MM.1S (cell line): Measurements from ENCODE around the gene RET.

Source experiments
- DNase-seq: peaks from one replicate; pipeline ENCODE4 v3.0.0-alpha.2; 2015
- H2AFZ ChIP-seq: fragments of 300-600 bp; sonication (generic); 2 replicates; pipeline ENCODE4 v1.6.0; 2016; ENCODE audit warnings: antibody characterized with exemption, low read length
- H3F3A ChIP-seq: fragments of 300-600 bp; sonication (generic); 2 replicates; pipeline ENCODE4 v1.6.1; 2016; ENCODE audit warnings: mild to moderate bottlenecking, antibody characterized with exemption, low read length, moderate library complexity, mixed read lengths; ENCODE audit not compliant: insufficient read depth
- H3K27ac ChIP-seq: fragments of 300-600 bp; sonication (generic); 2 replicates; pipeline ENCODE4 v1.5.1; 2016; ENCODE audit warnings: mild to moderate bottlenecking, low read length
- H3K27me3 ChIP-seq: fragments of 300-600 bp; sonication (generic); replicated peaks from 2 replicates; pipeline ENCODE4 v1.6.0; 2016; ENCODE audit warnings: low read length; ENCODE audit not compliant: insufficient read depth
- H3K36me3 ChIP-seq: fragments of 300-600 bp; sonication (generic); replicated peaks from 2 replicates; pipeline ENCODE4 v1.6.1; 2016; ENCODE audit warnings: mild to moderate bottlenecking, low read length, mixed read lengths; ENCODE audit not compliant: insufficient read depth
- H3K4me1 ChIP-seq: fragments of 300-600 bp; sonication (generic); 2 replicates; pipeline ENCODE4 v1.6.1; 2016; ENCODE audit warnings: low read length, mixed read lengths
- H3K4me2 ChIP-seq: fragments of 300-600 bp; sonication (generic); 2 replicates; pipeline ENCODE4 v1.6.0; 2016; ENCODE audit warnings: low read depth, low read length
- H3K4me3 ChIP-seq: fragments of 300-600 bp; sonication (generic); 2 replicates; pipeline ENCODE4 v1.5.1; 2016; ENCODE audit warnings: low read length, mixed read lengths
- H3K79me2 ChIP-seq: fragments of 300-600 bp; sonication (generic); 2 replicates; pipeline ENCODE4 v1.6.1; 2016; ENCODE audit warnings: mixed run types, low read length, mixed read lengths
- H3K9ac ChIP-seq: fragments of 300-600 bp; sonication (generic); 2 replicates; pipeline ENCODE4 v1.6.1; 2016; ENCODE audit warnings: low read length, mixed read lengths
- H3K9me2 ChIP-seq: fragments of 300-600 bp; sonication (generic); replicated peaks from 2 replicates; pipeline ENCODE4 v1.6.1; 2016; ENCODE audit warnings: mild to moderate bottlenecking, low read length, mixed read lengths; ENCODE audit not compliant: insufficient read depth
- H3K9me3 ChIP-seq: fragments of 300-600 bp; sonication (generic); replicated peaks from 2 replicates; pipeline ENCODE4 v1.6.1; 2016; ENCODE audit warnings: mild to moderate bottlenecking, low read length, mixed read lengths; ENCODE audit not compliant: insufficient read depth
- H4K20me1 ChIP-seq: fragments of 300-600 bp; sonication (generic); 2 replicates; pipeline ENCODE4 v1.6.1; 2016; ENCODE audit warnings: mild to moderate bottlenecking, low read length, moderate library complexity, mixed read lengths; ENCODE audit not compliant: insufficient read depth
- EZH2 ChIP-seq: fragments of 300-600 bp; sonication (generic); optimal IDR thresholded peaks from 2 replicates; pipeline ENCODE3; 2017; ENCODE audit warnings: low read depth, mild to moderate bottlenecking, antibody characterized with exemption, low read length, mixed read lengths
- EZH2phosphoT487 ChIP-seq: fragments of 300-600 bp; sonication (generic); IDR thresholded peaks from 2 replicates; pipeline ENCODE4 v1.6.1; 2018; ENCODE audit warnings: antibody characterized with exemption, low read length
- TF ChIP-seq, protein P1 (sequence below): fragments of 300-600 bp; sonication (generic); IDR thresholded peaks from 2 replicates; pipeline ENCODE4 v1.5.1; 2016; ENCODE audit warnings: antibody characterized with exemption, low read length, mixed read lengths

Gene RET

DNA sequence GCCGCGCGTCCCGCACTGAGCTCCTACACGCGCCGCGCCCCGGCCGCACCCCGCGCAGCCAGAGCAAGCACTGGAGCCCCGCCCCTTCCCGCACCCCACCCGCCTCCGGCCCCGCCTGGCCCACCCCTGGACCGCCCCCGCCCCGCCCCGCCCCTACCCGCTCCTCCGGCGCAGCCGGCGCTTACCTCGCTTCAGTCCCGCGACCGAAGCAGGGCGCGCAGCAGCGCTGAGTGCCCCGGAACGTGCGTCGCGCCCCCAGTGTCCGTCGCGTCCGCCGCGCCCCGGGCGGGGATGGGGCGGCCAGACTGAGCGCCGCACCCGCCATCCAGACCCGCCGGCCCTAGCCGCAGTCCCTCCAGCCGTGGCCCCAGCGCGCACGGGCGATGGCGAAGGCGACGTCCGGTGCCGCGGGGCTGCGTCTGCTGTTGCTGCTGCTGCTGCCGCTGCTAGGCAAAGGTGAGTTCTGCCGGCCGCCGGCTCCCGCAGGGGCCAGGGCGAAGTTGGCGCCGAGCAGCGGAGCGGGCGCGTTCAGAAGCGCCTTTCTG, at the start of gene RET:
Gene RET (plus strand): TSS at position 194 of the 545 bp plus-strand sequence. CDS start 190 bp downstream, at position 384.
- H4K20me1 ChIP-seq: no peaks in the 10 kb centered on the region
- no peaks in the 10 kb centered on the region for H3K9me2 ChIP-seq
- no peak within 1 kb of the TSS for H3K9ac ChIP-seq
- no peak within 1 kb of the TSS for H3K4me3 ChIP-seq
- no peak within 1 kb of the TSS for H2AFZ ChIP-seq
- 0 out of 2 replicates have a peak, but pooled peaks cover 8% of the 10 kb centered on the region for H3K27me3 ChIP-seq
- no peak within 1 kb of the TSS for H3K4me2 ChIP-seq
- no peaks in the 10 kb centered on the region for H3K79me2 ChIP-seq
- H3K27ac ChIP-seq: no peak within 1 kb of the TSS
- TF ChIP-seq, protein P1, sequence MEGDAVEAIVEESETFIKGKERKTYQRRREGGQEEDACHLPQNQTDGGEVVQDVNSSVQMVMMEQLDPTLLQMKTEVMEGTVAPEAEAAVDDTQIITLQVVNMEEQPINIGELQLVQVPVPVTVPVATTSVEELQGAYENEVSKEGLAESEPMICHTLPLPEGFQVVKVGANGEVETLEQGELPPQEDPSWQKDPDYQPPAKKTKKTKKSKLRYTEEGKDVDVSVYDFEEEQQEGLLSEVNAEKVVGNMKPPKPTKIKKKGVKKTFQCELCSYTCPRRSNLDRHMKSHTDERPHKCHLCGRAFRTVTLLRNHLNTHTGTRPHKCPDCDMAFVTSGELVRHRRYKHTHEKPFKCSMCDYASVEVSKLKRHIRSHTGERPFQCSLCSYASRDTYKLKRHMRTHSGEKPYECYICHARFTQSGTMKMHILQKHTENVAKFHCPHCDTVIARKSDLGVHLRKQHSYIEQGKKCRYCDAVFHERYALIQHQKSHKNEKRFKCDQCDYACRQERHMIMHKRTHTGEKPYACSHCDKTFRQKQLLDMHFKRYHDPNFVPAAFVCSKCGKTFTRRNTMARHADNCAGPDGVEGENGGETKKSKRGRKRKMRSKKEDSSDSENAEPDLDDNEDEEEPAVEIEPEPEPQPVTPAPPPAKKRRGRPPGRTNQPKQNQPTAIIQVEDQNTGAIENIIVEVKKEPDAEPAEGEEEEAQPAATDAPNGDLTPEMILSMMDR: no peak
- TF ChIP-seq EZH2phosphoT487 (no peak), EZH2 (no peak)
- no peaks in the 10 kb centered on the region for H3K9me3 ChIP-seq
- no peaks in the 10 kb centered on the region for H3K36me3 ChIP-seq
- no peak for DNase-seq
- H3F3A ChIP-seq: no peaks in the 10 kb centered on the region
- no peaks in the 10 kb centered on the region for H3K4me1 ChIP-seq

DNA sequence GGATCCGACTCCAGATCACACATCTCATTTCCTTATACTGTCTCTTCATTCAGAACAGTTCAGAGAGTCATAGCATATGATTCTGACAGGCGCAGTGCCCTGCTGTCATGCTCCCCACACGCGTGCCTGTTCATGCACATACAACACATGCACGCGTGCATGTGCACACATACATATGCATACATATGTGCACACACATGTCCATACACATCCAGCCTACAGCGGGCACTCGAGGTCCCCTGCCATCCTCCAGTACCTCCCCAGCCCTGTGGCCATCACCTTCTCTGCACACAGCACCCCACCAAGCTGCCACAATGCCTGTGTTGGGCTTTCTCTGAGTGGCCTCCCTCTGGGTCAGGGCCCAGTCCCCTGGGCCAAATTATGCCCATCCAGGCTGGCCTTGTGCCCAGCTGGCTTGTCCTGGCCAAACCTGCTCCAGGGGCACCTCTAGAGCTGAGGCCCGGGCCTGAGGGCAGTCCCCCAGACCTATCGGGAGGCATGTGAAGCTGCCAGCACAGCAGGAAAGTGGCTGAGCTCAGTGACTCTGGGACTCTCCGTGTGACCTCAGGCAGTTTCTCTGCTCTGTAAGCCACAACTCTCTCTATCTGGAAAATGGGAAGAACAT, 49.4 kb upstream of the RET start:
- Histone ChIP-seq H3K27ac (no peak overlapping the region), H3K9me3 (no peaks in the 10 kb centered on the region), H3K4me2 (no peak overlapping the region), H3F3A (no peaks in the 10 kb centered on the region), H3K9ac (no peak overlapping the region), H3K9me2 (no peaks in the 10 kb centered on the region), H2AFZ (no peak overlapping the region), H4K20me1 (no peaks in the 10 kb centered on the region), H3K27me3 (no peaks in the 10 kb centered on the region), H3K79me2 (no peaks in the 10 kb centered on the region), H3K4me3 (no peak overlapping the region), H3K36me3 (no peaks in the 10 kb centered on the region), H3K4me1 (no peaks in the 10 kb centered on the region)
- no peak for DNase-seq
- TF ChIP-seq EZH2 (no peak), EZH2phosphoT487 (no peak)
- TF ChIP-seq, protein P1: no peak

DNA sequence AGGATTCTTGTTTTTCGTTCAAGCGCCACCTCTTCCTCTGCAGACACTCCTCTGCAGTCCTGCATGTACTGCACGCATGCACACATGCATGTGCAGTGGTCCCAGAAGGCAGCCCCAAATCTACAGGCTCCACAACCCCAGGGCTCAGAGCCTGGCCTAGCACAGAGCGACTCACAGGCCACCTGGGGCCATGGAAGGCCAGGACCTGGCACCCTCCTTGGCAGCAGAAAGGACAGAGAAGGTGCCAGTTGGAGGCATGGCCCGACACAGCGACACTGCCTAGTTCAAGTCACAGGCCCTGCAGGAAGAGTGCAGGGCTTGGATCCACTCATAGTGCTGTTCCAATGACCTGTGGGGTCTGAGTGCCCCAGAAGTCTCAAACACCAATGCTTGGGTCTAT, 48.7 kb upstream of the RET start:
- Histone ChIP-seq H3K4me2 (no peak overlapping the region), H4K20me1 (no peaks in the 10 kb centered on the region), H3K4me1 (no peaks in the 10 kb centered on the region), H3K36me3 (no peaks in the 10 kb centered on the region), H3K9me3 (no peaks in the 10 kb centered on the region), H3K79me2 (no peaks in the 10 kb centered on the region), H3K27ac (no peak overlapping the region), H3K4me3 (no peak overlapping the region), H2AFZ (no peak overlapping the region), H3K9me2 (no peaks in the 10 kb centered on the region), H3K9ac (no peak overlapping the region), H3K27me3 (no peaks in the 10 kb centered on the region), H3F3A (no peaks in the 10 kb centered on the region)
- DNase-seq: no peak
- TF ChIP-seq EZH2 (no peak), EZH2phosphoT487 (no peak)
- TF ChIP-seq, protein P1: no peak
